WTC11 (cell line): Measurements from ENCODE around the gene TMEM115. TPM values are rescaled to one million over a fixed set of nuclear protein-coding genes. Genes with fewer than 3 reads are reported as not detected.
A peak's percentile ranks its signal among the peaks of the same experiment; 100 is the strongest.
"Not testable (repeated sequence)": the region's sequence is repeated elsewhere in the genome, so short reads cannot be mapped to it uniquely, and the experiment has no call there.

Experiments used
- ATAC-seq: fragments of 200-7000 bp; cut with Tn5 transposase; 2 replicates; pipeline ENCODE4 v1.10.0; 2021; ENCODE audit warnings: mild to moderate bottlenecking, moderate library complexity
- CTCF ChIA-PET: fragments of 300-600 bp; sonication (Branson Sonifier 250); formaldehyde crosslinking; loops from one replicate; lab custom pipeline; 2021; ENCODE audit warnings: antibody characterized with exemption; lab: Charles Lee
- POLR2A ChIA-PET: fragments of 350-600 bp; sonication (Branson Sonifier 250); formaldehyde crosslinking; loops from one replicate; lab custom pipeline; 2021; ENCODE audit warnings: antibody characterized with exemption; lab: Charles Lee
- DNase-seq: peaks from one replicate; pipeline ENCODE4 v3.0.0; 2021; ENCODE audit warnings: low spot score
- H3K27ac Mint-ChIP-seq: 2 replicates; pipeline ENCODE4 v1.8.0; 2021; ENCODE audit warnings: mixed read lengths
- H3K27me3 Mint-ChIP-seq: 2 replicates; pipeline ENCODE4 v1.8.0; 2021; ENCODE audit warnings: low read depth, mild to moderate bottlenecking, moderate library complexity, mixed read lengths
- H3K36me3 Mint-ChIP-seq: 2 replicates; pipeline ENCODE4 v1.8.0; 2021; ENCODE audit warnings: mixed read lengths
- H3K4me1 Mint-ChIP-seq: 2 replicates; pipeline ENCODE4 v1.8.0; 2022; ENCODE audit warnings: mixed read lengths
- H3K4me3 Mint-ChIP-seq: 2 replicates; pipeline ENCODE4 v1.8.0; 2021; ENCODE audit warnings: mild to moderate bottlenecking, moderate library complexity, mixed read lengths
- H3K9me3 Mint-ChIP-seq: 2 replicates; pipeline ENCODE4 v1.8.0; 2021; ENCODE audit warnings: mixed read lengths
- NFYB ChIP-seq: sonication (generic); formaldehyde crosslinking; conservative IDR thresholded peaks from 2 replicates; pipeline ENCODE4 v1.8.0; 2022; ENCODE audit warnings: low read depth, missing genetic modification reagents
- NR1H2 ChIP-seq: sonication (generic); formaldehyde crosslinking; IDR thresholded peaks from 2 replicates; pipeline ENCODE4 v1.9.0; 2021; ENCODE audit warnings: mild to moderate bottlenecking, moderate library complexity, missing genetic modification reagents
- NR3C1 ChIP-seq: sonication (generic); formaldehyde crosslinking; conservative IDR thresholded peaks from 2 replicates; pipeline ENCODE4 v1.8.1; 2023; ENCODE audit warnings: low read depth, mild to moderate bottlenecking, missing genetic modification reagents
- PRRX2 ChIP-seq: fragments of 250-450 bp; sonication (Bioruptor Pico); IDR thresholded peaks from 2 replicates; pipeline ENCODE4 v1.8.0; 2021; ENCODE audit warnings: mild to moderate bottlenecking
- RELA ChIP-seq: sonication (generic); formaldehyde crosslinking; IDR thresholded peaks from 2 replicates; pipeline ENCODE4 v1.8.1; 2022; ENCODE audit warnings: missing genetic modification reagents, mild to moderate bottlenecking, borderline replicate concordance
- SP1 ChIP-seq: sonication (generic); formaldehyde crosslinking; conservative IDR thresholded peaks from 2 replicates; pipeline ENCODE4 v1.8.1; 2022; ENCODE audit warnings: missing genetic modification reagents
- TCF7 ChIP-seq: sonication (generic); formaldehyde crosslinking; IDR thresholded peaks from 2 replicates; pipeline ENCODE4 v1.8.0; 2022; ENCODE audit warnings: mild to moderate bottlenecking, low read depth, missing genetic modification reagents, moderate library complexity
- ZNF138 ChIP-seq: sonication (generic); formaldehyde crosslinking; conservative IDR thresholded peaks from 2 replicates; pipeline ENCODE4 v1.8.1; 2022; ENCODE audit warnings: mild to moderate bottlenecking, moderate library complexity, missing genetic modification reagents
- ZNF232 ChIP-seq: sonication (generic); formaldehyde crosslinking; IDR thresholded peaks from 2 replicates; pipeline ENCODE4 v1.8.0; 2022; ENCODE audit warnings: mild to moderate bottlenecking, missing genetic modification reagents
- ZNF317 ChIP-seq: sonication (generic); formaldehyde crosslinking; IDR thresholded peaks from 2 replicates; pipeline ENCODE4 v1.8.1; 2023; ENCODE audit warnings: low read depth, mild to moderate bottlenecking, moderate library complexity, missing genetic modification reagents, borderline replicate concordance
- ZNF416 ChIP-seq: fragments of 250-450 bp; sonication (Bioruptor Pico); IDR thresholded peaks from 2 replicates; pipeline ENCODE4 v1.9.0; 2021; ENCODE audit warnings: mild to moderate bottlenecking, inconsistent platforms
- total RNA-seq: library from RNA; stranded (reverse); gene quantifications from 3 replicates; pipeline ENCODE4 v1.2.3, GENCODE V29; 2021
- TF ChIP-seq, protein P1 (sequence below): fragments of 250-450 bp; sonication (Bioruptor Pico); IDR thresholded peaks from 2 replicates; pipeline ENCODE4 v1.8.0; 2021; ENCODE audit warnings: mild to moderate bottlenecking
- TF ChIP-seq, protein P2 (sequence below): sonication (generic); formaldehyde crosslinking; conservative IDR thresholded peaks from 2 replicates; pipeline ENCODE4 v1.8.1; 2022; ENCODE audit warnings: mild to moderate bottlenecking, missing genetic modification reagents
- TF ChIP-seq, protein P3 (sequence below): sonication (generic); formaldehyde crosslinking; IDR thresholded peaks from 2 replicates; pipeline ENCODE4 v1.8.0; 2022; ENCODE audit warnings: missing genetic modification reagents
- TF ChIP-seq, protein P4 (sequence below): fragments of 250-450 bp; sonication (Bioruptor Pico); IDR thresholded peaks from 2 replicates; pipeline ENCODE4 v1.9.0; 2021; ENCODE audit warnings: mild to moderate bottlenecking, borderline replicate concordance
- TF ChIP-seq, protein P5 (sequence below): sonication (generic); formaldehyde crosslinking; IDR thresholded peaks from 2 replicates; pipeline ENCODE4 v1.8.1; 2023; ENCODE audit warnings: mild to moderate bottlenecking, missing genetic modification reagents, moderate library complexity
- TF ChIP-seq, protein P6 (sequence below): sonication (generic); formaldehyde crosslinking; IDR thresholded peaks from 2 replicates; pipeline ENCODE4 v1.8.1; 2022; ENCODE audit warnings: low read depth, missing genetic modification reagents, borderline replicate concordance

Gene TMEM115
- total RNA-seq, 1 experiment from 2014 or later, result 30.0 TPM

DNA sequence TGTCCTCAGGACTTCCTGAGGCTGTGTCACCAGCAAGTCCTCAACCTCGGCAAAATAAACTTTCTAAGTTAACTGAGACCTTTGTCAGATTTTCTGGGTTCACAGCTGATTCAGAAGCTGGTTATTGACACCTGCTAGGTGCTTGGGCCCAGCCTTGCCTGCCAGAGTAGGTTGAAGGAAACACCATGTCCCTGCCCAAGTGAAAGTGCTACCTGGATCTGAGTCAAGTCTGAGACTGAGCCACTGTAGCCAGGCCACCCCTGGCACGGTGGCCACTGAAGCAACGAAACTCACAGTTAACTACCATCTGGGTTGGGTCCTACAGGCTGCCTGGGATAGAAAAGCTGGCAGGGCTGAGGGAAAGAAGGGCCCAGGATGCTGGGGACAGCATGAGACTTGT lies 45.0 kb downstream of the TMEM115 start:
- Mint-ChIP-seq H3K4me3 (no peak overlapping the region), H3K27me3 (peaks cover 6% of the 10 kb centered on the region; the same call in 1 of the 2 replicates), H3K27ac (peak overlapping the region; percentile 45; the same call in 1 of the 2 replicates), H3K9me3 (peaks cover 13% of the 10 kb centered on the region), H3K4me1 (peaks cover 5% of the 10 kb centered on the region; the same call in 1 of the 2 replicates), H3K36me3 (peaks cover 47% of the 10 kb centered on the region)
- ATAC-seq (no peak), DNase-seq (no peak)
- ChIA-PET CTCF (no interaction called here), POLR2A (interaction anchor here (0.6 kb wide), 1 partner anchor 22 kb away, joined by 3 read pairs; the partner anchor contains the start of gene IFRD2)
- TF ChIP-seq ZNF416 (CRISPR knock-in tag) (no peak), NR1H2 (CRISPR knock-in tag) (no peak), RELA (no peak), PRRX2 (CRISPR knock-in tag) (no peak), ZNF317 (CRISPR knock-in tag) (no peak), TCF7 (CRISPR knock-in tag) (no peak), SP1 (CRISPR knock-in tag) (no peak), NR3C1 (CRISPR knock-in tag) (no peak), ZNF232 (CRISPR knock-in tag) (no peak), ZNF138 (CRISPR knock-in tag) (no peak), NFYB (no peak)
- TF ChIP-seq, protein P1, sequence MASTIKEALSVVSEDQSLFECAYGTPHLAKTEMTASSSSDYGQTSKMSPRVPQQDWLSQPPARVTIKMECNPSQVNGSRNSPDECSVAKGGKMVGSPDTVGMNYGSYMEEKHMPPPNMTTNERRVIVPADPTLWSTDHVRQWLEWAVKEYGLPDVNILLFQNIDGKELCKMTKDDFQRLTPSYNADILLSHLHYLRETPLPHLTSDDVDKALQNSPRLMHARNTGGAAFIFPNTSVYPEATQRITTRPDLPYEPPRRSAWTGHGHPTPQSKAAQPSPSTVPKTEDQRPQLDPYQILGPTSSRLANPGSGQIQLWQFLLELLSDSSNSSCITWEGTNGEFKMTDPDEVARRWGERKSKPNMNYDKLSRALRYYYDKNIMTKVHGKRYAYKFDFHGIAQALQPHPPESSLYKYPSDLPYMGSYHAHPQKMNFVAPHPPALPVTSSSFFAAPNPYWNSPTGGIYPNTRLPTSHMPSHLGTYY (CRISPR knock-in tag), result no peak
- TF ChIP-seq, protein P2, sequence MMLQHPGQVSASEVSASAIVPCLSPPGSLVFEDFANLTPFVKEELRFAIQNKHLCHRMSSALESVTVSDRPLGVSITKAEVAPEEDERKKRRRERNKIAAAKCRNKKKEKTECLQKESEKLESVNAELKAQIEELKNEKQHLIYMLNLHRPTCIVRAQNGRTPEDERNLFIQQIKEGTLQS (CRISPR knock-in tag), result no peak
- TF ChIP-seq, protein P3, sequence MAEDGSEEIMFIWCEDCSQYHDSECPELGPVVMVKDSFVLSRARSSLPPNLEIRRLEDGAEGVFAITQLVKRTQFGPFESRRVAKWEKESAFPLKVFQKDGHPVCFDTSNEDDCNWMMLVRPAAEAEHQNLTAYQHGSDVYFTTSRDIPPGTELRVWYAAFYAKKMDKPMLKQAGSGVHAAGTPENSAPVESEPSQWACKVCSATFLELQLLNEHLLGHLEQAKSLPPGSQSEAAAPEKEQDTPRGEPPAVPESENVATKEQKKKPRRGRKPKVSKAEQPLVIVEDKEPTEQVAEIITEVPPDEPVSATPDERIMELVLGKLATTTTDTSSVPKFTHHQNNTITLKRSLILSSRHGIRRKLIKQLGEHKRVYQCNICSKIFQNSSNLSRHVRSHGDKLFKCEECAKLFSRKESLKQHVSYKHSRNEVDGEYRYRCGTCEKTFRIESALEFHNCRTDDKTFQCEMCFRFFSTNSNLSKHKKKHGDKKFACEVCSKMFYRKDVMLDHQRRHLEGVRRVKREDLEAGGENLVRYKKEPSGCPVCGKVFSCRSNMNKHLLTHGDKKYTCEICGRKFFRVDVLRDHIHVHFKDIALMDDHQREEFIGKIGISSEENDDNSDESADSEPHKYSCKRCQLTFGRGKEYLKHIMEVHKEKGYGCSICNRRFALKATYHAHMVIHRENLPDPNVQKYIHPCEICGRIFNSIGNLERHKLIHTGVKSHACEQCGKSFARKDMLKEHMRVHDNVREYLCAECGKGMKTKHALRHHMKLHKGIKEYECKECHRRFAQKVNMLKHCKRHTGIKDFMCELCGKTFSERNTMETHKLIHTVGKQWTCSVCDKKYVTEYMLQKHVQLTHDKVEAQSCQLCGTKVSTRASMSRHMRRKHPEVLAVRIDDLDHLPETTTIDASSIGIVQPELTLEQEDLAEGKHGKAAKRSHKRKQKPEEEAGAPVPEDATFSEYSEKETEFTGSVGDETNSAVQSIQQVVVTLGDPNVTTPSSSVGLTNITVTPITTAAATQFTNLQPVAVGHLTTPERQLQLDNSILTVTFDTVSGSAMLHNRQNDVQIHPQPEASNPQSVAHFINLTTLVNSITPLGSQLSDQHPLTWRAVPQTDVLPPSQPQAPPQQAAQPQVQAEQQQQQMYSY (CRISPR knock-in tag), result no peak
- TF ChIP-seq, protein P4, sequence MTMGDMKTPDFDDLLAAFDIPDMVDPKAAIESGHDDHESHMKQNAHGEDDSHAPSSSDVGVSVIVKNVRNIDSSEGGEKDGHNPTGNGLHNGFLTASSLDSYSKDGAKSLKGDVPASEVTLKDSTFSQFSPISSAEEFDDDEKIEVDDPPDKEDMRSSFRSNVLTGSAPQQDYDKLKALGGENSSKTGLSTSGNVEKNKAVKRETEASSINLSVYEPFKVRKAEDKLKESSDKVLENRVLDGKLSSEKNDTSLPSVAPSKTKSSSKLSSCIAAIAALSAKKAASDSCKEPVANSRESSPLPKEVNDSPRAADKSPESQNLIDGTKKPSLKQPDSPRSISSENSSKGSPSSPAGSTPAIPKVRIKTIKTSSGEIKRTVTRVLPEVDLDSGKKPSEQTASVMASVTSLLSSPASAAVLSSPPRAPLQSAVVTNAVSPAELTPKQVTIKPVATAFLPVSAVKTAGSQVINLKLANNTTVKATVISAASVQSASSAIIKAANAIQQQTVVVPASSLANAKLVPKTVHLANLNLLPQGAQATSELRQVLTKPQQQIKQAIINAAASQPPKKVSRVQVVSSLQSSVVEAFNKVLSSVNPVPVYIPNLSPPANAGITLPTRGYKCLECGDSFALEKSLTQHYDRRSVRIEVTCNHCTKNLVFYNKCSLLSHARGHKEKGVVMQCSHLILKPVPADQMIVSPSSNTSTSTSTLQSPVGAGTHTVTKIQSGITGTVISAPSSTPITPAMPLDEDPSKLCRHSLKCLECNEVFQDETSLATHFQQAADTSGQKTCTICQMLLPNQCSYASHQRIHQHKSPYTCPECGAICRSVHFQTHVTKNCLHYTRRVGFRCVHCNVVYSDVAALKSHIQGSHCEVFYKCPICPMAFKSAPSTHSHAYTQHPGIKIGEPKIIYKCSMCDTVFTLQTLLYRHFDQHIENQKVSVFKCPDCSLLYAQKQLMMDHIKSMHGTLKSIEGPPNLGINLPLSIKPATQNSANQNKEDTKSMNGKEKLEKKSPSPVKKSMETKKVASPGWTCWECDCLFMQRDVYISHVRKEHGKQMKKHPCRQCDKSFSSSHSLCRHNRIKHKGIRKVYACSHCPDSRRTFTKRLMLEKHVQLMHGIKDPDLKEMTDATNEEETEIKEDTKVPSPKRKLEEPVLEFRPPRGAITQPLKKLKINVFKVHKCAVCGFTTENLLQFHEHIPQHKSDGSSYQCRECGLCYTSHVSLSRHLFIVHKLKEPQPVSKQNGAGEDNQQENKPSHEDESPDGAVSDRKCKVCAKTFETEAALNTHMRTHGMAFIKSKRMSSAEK (CRISPR knock-in tag), result no peak
- TF ChIP-seq, protein P5, sequence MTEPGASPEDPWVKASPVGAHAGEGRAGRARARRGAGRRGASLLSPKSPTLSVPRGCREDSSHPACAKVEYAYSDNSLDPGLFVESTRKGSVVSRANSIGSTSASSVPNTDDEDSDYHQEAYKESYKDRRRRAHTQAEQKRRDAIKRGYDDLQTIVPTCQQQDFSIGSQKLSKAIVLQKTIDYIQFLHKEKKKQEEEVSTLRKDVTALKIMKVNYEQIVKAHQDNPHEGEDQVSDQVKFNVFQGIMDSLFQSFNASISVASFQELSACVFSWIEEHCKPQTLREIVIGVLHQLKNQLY, result no peak
- TF ChIP-seq, protein P6, sequence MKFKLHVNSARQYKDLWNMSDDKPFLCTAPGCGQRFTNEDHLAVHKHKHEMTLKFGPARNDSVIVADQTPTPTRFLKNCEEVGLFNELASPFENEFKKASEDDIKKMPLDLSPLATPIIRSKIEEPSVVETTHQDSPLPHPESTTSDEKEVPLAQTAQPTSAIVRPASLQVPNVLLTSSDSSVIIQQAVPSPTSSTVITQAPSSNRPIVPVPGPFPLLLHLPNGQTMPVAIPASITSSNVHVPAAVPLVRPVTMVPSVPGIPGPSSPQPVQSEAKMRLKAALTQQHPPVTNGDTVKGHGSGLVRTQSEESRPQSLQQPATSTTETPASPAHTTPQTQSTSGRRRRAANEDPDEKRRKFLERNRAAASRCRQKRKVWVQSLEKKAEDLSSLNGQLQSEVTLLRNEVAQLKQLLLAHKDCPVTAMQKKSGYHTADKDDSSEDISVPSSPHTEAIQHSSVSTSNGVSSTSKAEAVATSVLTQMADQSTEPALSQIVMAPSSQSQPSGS (CRISPR knock-in tag), result no peak

DNA sequence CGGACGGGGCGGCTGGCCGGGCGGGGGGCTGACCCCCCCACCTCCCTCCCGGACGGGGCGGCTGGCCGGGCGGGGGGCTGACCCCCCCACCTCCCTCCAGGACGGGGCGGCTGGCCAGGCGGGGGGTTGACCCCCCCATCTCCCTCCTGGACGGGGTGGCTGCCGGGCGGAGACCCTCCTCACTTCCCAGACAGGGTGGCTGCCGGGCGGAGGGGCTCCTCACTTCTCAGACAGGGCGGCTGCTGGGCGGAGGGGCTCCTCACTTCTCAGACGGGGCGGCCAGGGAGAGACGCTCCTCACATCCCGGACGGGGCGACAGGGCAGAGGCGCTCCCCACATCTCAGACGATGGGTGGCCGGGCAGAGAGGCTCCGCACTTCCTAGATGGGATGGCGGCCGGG lies 47.3 kb downstream of the TMEM115 start:
- H3K4me3 Mint-ChIP-seq, CTCF ChIA-PET, ATAC-seq, H3K4me1 Mint-ChIP-seq, POLR2A ChIA-PET, H3K27ac Mint-ChIP-seq, DNase-seq: not testable (repeated sequence)
- H3K9me3 Mint-ChIP-seq, result peaks cover 13% of the 10 kb centered on the region
- H3K36me3 Mint-ChIP-seq, result peaks cover 42% of the 10 kb centered on the region
- H3K27me3 Mint-ChIP-seq, result peaks cover 16% of the 10 kb centered on the region; the same call in 1 of the 2 replicates
